ENCODE data around the gene IFITM2. TPM values are rescaled to one million over a fixed set of nuclear protein-coding genes. Genes with fewer than 3 reads are reported as not detected.

IFITM2 gene
- total RNA-seq, 1 experiment from 2014 or later: 421 TPM

DNA sequence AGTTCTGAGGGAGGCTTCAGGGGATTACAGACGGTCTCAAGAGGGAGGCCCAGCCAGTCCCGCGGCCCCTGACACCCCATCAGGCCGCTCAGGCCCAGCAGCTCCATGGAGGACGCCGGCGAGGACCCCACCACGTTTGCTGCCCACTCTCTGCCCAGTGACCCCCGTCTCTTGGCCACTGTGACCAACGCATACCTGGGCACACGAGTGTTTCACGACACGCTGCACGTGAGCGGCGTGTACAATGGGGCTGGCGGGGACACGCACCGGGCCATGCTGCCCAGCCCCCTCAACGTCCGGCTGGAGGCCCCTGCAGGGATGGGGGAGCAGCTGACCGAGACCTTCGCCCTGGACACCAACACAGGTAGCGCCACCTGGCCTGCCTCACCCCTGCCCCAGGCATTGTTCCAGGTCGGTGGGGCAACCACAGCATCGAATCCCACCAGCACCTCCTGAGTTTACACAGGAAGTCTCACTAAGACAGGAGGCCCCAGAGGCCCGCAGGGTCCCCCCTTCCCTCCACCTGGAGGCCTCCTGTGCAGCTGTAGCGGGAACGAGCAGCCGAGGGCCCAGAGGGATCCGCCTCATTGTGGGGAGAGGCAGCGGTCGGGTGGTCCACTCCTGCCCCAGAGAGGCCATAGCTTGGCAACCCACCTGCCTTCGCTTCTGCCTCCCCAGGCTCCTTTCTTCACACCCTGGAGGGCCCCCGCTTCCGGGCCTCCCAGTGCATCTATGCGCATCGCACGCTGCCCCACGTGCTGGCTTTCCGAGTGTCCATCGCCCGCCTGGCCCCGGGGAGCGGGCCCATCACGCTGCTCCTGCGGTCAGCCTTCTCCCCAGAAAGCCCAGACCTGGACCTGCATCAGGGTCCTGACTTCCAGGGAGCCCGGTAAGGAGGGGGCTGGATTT, 17.6 kb upstream of the IFITM2 start:
- Histone ChIP-seq H2BK15ac (ENCODE audit: low read depth, low read length) (no peak overlapping the region), H2BK120ac (ENCODE audit: low read depth, low read length, poor library complexity, severe bottlenecking) (no peak overlapping the region), H4K91ac (ENCODE audit: insufficient read length, low read depth, low read length) (no peak overlapping the region), H3K23ac (ENCODE audit: insufficient read length, low read depth, low read length) (no peak overlapping the region), H3K27ac (ENCODE audit: insufficient read length, low read depth, low read length) (no peak overlapping the region), H2BK12ac (ENCODE audit: insufficient read length, low read depth, low read length) (no peak overlapping the region), H2BK20ac (ENCODE audit: low read depth, low read length, poor library complexity, severe bottlenecking) (no peak overlapping the region), H3K4me2 (ENCODE audit: insufficient read depth, insufficient read length, low read length) (peak overlapping the region; percentile 5), H3K23me2 (ENCODE audit: insufficient read length, low read depth, low read length, poor library complexity, severe bottlenecking) (peaks cover 9% of the 10 kb centered on the region), H4K8ac (replicated peaks; ENCODE audit: insufficient read length, low read depth, low read length) (no peak overlapping the region), H3K56ac (ENCODE audit: insufficient read length, low read depth, low read length) (no peak overlapping the region), H3K27me3 (ENCODE audit: insufficient read depth, low read length) (peaks cover 7% of the 10 kb centered on the region; the same call in 1 of the 2 replicates), H3K79me1 (ENCODE audit: insufficient read depth, low read depth, low read length, poor library complexity, severe bottlenecking) (no peaks in the 10 kb centered on the region), H3K79me2 (ENCODE audit: insufficient read depth, low read length) (no peaks in the 10 kb centered on the region), H3K9me3 (ENCODE audit: control insufficient read depth, low read depth, low read length) (no peaks in the 10 kb centered on the region), H4K20me1 (ENCODE audit: control insufficient read depth, insufficient read depth, insufficient read length) (no peaks in the 10 kb centered on the region), H3K18ac (ENCODE audit: insufficient read length, low read depth, low read length) (no peak overlapping the region), H3K9ac (ENCODE audit: extremely low read depth, insufficient read length, low read length) (no peak overlapping the region), H2AK5ac (ENCODE audit: insufficient read length, low read length) (no peak overlapping the region), H2AFZ (ENCODE audit: low read length) (no peak overlapping the region), H3K4ac (ENCODE audit: low read depth, low read length) (no peak overlapping the region), H3K14ac (ENCODE audit: insufficient read depth, low read length) (peak overlapping the region; percentile 1; the same call in 1 of the 2 replicates), H3K4me1 (ENCODE audit: insufficient read depth, low read length) (no peaks in the 10 kb centered on the region), H2BK5ac (ENCODE audit: insufficient read length, low read length) (no peak overlapping the region), H3T11ph (ENCODE audit: low read length) (no peak overlapping the region), H4K5ac (ENCODE audit: insufficient read length, low read depth, low read length) (no peak overlapping the region)
- Mint-ChIP-seq H3K9me3 (no peaks in the 10 kb centered on the region), H3K27ac (no peak overlapping the region), H3K4me1 (peaks cover 25 to 33% of the 10 kb centered on the region in 2 experiments), H3K4me3 (peak overlapping the region; percentile 63 to 83), H3K36me3 (ENCODE audit: insufficient read depth in 1 of 3, low read depth in 3 of 3) (peaks cover 15 to 36% (median 21%) of the 10 kb centered on the region in 3 experiments), H3K27me3 (ENCODE audit: low read depth) (peaks cover 13% of the 10 kb centered on the region)
- no CpG with 5 or more reads among the region's 48 CpGs for WGBS (ENCODE audit: extremely low coverage, insufficient read length, low lambda C conversion rate)
- TF ChIP-seq, protein P1, sequence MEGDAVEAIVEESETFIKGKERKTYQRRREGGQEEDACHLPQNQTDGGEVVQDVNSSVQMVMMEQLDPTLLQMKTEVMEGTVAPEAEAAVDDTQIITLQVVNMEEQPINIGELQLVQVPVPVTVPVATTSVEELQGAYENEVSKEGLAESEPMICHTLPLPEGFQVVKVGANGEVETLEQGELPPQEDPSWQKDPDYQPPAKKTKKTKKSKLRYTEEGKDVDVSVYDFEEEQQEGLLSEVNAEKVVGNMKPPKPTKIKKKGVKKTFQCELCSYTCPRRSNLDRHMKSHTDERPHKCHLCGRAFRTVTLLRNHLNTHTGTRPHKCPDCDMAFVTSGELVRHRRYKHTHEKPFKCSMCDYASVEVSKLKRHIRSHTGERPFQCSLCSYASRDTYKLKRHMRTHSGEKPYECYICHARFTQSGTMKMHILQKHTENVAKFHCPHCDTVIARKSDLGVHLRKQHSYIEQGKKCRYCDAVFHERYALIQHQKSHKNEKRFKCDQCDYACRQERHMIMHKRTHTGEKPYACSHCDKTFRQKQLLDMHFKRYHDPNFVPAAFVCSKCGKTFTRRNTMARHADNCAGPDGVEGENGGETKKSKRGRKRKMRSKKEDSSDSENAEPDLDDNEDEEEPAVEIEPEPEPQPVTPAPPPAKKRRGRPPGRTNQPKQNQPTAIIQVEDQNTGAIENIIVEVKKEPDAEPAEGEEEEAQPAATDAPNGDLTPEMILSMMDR (conservative IDR thresholded peaks at IDR 0.05): no peak
- DNase-seq: no peak
